ENCODE measurements around the gene EIF3A. TPM values are rescaled to one million over a fixed set of nuclear protein-coding genes. Genes with fewer than 3 reads are reported as not detected.

EIF3A gene
- total RNA-seq, 4 donors from 2014 or later = 105 to 138 (median 121) TPM

DNA sequence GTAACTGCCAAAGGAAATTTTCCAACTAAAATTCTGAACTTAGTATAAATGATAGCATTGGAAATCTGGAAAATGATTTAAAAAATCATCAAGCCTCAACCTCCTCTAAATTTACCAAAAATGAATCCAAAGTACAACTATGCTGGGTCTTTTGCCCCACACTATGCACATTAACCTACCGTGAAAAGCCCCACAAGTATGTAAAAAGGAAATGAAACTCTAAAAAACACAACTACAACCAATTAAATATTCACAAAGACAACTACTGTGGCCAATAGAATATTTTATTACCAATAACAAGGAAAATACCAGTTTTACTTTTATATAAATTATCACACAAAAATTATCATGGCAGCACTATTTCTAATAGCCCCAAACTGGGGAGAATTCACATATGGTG, 19.3 kb downstream of the EIF3A start:
- no peak for TF ChIP-seq POLR2A (IDR thresholded peaks at IDR 0.05)
- TF ChIP-seq, protein P1, sequence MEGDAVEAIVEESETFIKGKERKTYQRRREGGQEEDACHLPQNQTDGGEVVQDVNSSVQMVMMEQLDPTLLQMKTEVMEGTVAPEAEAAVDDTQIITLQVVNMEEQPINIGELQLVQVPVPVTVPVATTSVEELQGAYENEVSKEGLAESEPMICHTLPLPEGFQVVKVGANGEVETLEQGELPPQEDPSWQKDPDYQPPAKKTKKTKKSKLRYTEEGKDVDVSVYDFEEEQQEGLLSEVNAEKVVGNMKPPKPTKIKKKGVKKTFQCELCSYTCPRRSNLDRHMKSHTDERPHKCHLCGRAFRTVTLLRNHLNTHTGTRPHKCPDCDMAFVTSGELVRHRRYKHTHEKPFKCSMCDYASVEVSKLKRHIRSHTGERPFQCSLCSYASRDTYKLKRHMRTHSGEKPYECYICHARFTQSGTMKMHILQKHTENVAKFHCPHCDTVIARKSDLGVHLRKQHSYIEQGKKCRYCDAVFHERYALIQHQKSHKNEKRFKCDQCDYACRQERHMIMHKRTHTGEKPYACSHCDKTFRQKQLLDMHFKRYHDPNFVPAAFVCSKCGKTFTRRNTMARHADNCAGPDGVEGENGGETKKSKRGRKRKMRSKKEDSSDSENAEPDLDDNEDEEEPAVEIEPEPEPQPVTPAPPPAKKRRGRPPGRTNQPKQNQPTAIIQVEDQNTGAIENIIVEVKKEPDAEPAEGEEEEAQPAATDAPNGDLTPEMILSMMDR (IDR thresholded peaks at IDR 0.05) = no peak
- 78 to 85% methylated on average over 1 of the region's 1 CpG for WGBS, 2 donors
- H3K4me3 ChIP-seq (ENCODE audit: low read depth, poor library complexity, severe bottlenecking) = no peak overlapping the region
- intact Hi-C loops (cut with DNase I; ENCODE audit: low total_unique reads) = no loop called here
- no peak for DNase-seq (ENCODE audit: low spot score in 2 of 2)

DNA sequence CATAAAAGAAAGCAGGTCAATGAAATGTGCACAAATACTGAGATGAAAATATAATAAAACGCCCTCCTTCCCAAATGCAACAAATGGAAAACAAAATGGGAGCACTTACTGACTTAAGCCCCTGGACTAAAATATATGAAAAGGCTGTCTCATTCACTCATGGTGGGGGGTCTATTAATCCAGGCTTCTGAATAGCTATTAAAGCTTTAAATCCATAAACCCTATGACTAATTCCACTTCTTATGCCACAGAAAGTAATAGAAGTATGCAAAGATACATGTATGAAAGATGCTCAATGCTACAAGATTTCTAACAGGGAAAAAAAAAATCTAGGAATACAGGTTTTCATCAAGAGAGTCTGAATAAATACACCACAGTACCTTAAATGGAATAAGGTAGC, 20.5 kb downstream of the EIF3A start:
- H3K4me3 ChIP-seq (ENCODE audit: low read depth, poor library complexity, severe bottlenecking) = no peak overlapping the region
- intact Hi-C loops (cut with DNase I; ENCODE audit: low total_unique reads) = no loop called here
- no peak for TF ChIP-seq POLR2A (IDR thresholded peaks at IDR 0.05)
- TF ChIP-seq, protein P1 (IDR thresholded peaks at IDR 0.05) = no peak
- 86 to 95% methylated on average over 1 of the region's 1 CpG for WGBS, 2 donors
- DNase-seq (ENCODE audit: low spot score in 2 of 2) = no peak

DNA sequence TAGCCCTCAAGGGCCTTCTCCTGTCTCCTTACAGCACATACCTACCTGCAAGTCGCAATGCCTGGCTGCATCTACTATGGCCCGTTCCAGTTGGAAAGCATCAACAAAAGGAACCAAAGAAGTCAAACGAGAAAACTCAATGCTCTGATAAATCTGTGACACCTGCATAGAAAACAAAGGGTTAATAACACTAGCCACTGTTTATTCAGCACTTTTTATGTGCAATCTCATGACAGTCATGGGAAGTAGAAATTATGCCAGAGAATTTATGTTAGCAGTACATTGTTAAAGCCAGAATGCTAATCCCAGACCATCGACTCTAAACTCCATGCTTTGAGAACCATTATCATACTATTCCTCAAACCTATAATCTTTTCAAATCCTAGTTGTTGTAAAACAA, 21.1 kb downstream of the EIF3A start:
- H3K4me3 ChIP-seq (ENCODE audit: low read depth, poor library complexity, severe bottlenecking) = no peak overlapping the region
- 75 to 83% methylated on average over 4 of the region's 4 CpGs for WGBS, 2 donors
- intact Hi-C loops (cut with DNase I; ENCODE audit: low total_unique reads) = no loop called here
- no peak for TF ChIP-seq POLR2A (IDR thresholded peaks at IDR 0.05)
- TF ChIP-seq, protein P1 (IDR thresholded peaks at IDR 0.05) = no peak
- no peak for DNase-seq (ENCODE audit: low spot score in 2 of 2)

DNA sequence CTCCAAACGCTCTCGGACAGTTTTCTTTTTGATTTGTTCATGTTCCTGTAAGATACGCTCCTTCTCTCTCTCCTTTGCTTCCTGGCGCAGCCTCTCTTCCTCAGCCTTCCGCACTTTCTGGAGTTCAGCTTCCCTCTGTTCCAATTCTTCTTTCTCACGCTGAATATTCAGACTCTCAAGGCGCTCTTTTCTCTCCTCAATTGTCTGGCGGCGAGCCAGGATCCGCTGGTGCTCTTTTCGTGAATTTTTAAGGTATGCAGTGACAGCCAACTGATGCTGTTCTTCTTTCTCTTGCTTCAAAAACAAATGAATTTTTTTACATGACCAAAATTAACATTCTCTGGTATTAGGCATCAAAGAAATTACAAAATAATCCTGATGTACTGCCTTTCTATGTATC, 22.6 kb downstream of the EIF3A start:
- intact Hi-C loops (cut with DNase I; ENCODE audit: low total_unique reads) = no loop called here
- TF ChIP-seq, protein P1 (IDR thresholded peaks at IDR 0.05) = no peak
- TF ChIP-seq POLR2A (IDR thresholded peaks at IDR 0.05) = no peak
- no peak for DNase-seq (ENCODE audit: low spot score in 2 of 2)
- no peak overlapping the region for H3K4me3 ChIP-seq (ENCODE audit: low read depth, poor library complexity, severe bottlenecking)
- 87 to 91% methylated on average over 11 of the region's 11 CpGs for WGBS, 2 donors

DNA sequence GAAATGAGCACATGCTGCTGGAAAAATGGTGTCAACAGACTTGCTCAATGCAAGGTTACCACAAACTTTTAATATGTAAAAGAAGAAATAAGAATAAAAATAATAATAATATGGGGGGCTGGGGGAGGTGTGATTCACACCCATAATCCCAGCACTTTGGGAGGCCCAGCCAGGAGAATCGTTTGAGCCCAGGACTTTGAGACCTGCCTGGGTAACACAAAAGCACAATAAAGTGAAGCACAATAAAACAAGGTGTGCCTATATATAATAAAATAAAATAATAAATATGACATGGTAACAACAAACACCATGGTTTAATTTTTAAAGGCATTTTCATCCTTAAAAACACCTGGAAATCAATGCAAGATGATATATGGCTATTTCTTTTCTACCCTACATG, 25.1 kb downstream of the EIF3A start:
- 84 to 93% methylated on average over 1 of the region's 1 CpG for WGBS, 2 donors
- DNase-seq (ENCODE audit: low spot score in 2 of 2) = no peak
- TF ChIP-seq, protein P1 (IDR thresholded peaks at IDR 0.05) = no peak
- TF ChIP-seq POLR2A (IDR thresholded peaks at IDR 0.05) = no peak
- no peak overlapping the region for H3K4me3 ChIP-seq (ENCODE audit: low read depth, poor library complexity, severe bottlenecking)
- intact Hi-C loops (cut with DNase I; ENCODE audit: low total_unique reads) = no loop called here

DNA sequence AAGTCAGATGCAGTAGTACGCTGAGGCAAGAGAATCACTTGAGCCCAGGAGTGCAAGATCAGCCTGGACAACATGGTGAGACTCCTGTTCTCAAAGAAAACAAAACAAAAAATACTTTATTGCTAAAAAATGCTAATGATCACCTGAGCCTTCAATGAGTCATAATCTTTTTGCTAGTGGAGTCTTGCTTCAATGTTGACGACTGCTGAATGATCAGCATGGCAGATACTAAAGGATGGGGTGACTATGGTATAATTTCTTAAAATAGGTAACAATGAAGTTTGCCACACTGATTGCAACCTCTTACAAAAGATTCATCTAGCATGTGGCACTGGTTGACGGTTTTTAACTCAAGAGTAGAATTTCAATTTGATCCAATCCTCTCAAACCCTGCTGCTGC, 28.8 kb downstream of the EIF3A start:
- no peak overlapping the region for H3K4me3 ChIP-seq (ENCODE audit: low read depth, poor library complexity, severe bottlenecking)
- DNase-seq (ENCODE audit: low spot score in 2 of 2) = no peak
- WGBS, 2 donors = 74 to 83% methylated on average over 3 of the region's 3 CpGs
- intact Hi-C loops (cut with DNase I; ENCODE audit: low total_unique reads) = no loop called here
- no peak for TF ChIP-seq POLR2A (IDR thresholded peaks at IDR 0.05)
- TF ChIP-seq, protein P1 (IDR thresholded peaks at IDR 0.05) = no peak
